AG09319 (cell line): ENCODE data around the gene TMEM151A.
A peak's percentile ranks its signal among the peaks of the same experiment; 100 is the strongest.

Experiments used
- DNase-seq: peaks from one replicate; pipeline ENCODE4 v3.0.0-alpha.2; 2010; ENCODE audit warnings: low read depth; ENCODE audit errors: extremely low read depth
- CTCF ChIP-seq: IDR thresholded peaks from 2 replicates; pipeline ENCODE4 v1.5.1; 2011; ENCODE audit warnings: low read depth, mild to moderate bottlenecking, inconsistent platforms, low read length, moderate library complexity

Gene TMEM151A

DNA sequence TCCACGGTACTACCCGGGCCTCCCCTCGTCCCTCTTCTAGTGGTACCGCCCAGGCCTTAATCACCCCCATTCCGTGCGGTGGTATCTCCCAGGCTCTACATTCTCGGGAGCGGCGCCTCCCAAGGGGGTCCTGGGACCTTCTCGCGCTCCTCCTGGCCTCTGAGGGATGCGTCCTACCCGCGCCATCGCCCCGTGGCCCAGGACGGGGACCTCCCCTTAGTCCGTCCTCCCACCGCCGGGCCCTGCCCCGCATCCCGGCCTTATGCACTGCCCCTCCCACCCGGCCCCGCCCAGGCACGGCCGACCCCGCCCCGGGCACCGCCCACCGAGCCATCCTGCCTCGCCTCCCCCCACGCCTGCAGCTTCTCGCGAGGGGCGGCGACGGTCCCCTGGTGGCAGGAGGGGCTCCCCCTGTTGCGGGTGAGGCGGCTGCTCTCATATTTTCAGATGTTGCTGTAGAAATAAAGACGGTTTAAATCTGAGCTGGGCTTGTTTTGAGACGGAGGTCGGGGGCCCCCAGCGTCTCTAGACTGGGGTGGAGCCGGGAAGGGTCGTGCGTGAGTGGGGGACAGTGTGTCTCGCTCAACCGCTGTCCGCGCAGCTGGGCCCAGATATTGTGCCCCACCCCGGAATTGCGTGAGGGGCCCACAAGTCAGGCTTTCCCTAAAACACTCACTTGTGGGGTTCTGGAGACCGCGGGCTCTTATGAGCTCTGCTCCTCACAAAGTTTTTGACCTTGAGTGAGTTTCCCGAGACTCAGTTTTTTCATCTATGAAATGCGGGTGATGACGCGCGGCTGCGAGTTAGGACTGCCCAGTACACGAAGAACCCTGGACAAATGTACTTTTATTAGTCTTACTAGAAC lies 24.1 kb upstream of the TMEM151A start:
- DNase-seq: peak; percentile 74
- no peak; the same call in 1 of the 2 replicates for TF ChIP-seq CTCF

DNA sequence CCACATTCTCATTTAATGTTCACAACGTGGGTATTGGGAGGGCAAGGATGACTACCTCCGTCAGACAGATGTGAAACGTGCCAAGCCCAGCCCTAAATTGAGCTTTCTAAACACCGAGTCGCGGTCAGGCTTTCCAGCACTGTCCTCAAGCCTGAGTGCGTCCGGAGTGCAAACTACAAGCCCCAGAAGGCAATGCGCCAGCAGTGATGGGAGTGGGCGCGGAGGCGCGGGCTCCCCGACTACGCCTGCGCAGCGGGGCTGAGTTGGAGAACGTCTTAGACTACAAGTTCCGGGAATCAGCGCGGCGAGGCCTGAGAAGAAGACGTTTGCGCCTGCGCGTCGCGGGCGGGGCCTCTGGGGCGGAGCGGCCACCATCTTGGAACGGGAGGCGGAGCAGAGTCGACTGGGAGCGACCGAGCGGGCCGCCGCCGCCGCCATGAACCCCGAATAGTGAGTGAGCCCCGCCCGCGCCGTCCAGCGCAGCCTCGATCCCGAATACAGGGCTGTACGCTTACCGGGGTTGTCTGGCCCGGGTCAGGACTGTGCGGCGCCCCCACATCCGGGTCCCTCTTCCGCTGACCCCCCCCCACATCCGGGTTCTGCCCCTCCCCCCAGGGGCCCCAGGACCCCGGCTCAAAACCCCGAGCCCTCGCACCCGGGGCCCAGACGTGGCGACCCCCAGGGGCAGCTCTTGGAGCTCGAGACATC lies 23.3 kb upstream of the TMEM151A start, which contains the start of gene RAB1B:
Gene RAB1B (plus strand): TSS at position 396 of the 708 bp plus-strand sequence. CDS start 41 bp downstream, at position 437.
- no peak for TF ChIP-seq CTCF
- DNase-seq: peak; percentile 99

- DNase-seq: no peak
- peak; percentile 35 for TF ChIP-seq CTCF
Measured at GRCh38 chr11:66268952-66269905, 22.5 kb upstream of the TMEM151A start.

DNA sequence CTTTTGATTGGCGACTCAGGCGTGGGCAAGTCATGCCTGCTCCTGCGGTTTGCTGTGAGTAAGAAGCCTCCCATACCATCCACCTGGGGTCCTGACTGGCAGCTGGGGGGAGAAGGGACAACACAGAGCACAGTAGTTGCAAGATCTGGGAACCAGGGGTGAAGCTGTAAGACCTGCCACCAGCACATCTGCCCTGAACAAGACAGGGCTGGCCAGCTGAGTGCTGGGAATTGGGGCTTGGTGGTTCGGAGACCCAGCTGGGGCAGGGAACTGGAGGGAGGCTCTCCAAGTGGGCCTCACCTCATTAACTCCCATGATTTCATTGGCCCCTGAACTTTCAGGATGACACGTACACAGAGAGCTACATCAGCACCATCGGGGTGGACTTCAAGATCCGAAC lies 19.9 kb upstream of the TMEM151A start:
- no peak for TF ChIP-seq CTCF
- no peak for DNase-seq

DNA sequence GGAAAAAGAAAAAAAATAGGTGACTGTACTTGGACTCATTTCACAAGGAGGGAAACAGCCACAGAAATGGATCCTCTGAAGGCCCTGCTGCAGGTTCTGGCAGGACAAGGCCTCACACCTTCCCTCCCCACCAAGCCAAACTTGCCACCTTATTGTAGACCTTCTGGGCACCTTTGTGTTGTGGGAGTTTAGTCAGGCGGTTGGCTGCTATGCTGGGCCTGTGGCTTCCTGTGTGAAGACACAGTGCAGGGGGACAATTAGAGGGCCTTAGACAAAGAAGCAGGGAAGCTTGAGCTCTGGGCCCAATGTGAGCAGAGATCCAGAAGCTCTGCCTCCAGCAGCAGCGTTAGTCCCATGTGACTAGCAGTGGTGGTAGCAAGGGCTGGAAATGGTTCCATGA lies 19.1 kb upstream of the TMEM151A start:
- TF ChIP-seq CTCF: no peak
- DNase-seq: no peak

- TF ChIP-seq CTCF: no peak
- DNase-seq: no peak
Measured at GRCh38 chr11:66274219-66274618, 17.5 kb upstream of the TMEM151A start.
